Kidney epithelial cell (primary cell): Measurements from ENCODE around the gene SCN9A. TPM values are rescaled to one million over a fixed set of nuclear protein-coding genes. Genes with fewer than 3 reads are reported as not detected.

Experiments
- DNase-seq: peaks from one replicate; pipeline ENCODE4 v3.0.0-alpha.2; 2010; ENCODE audit warnings: low read depth
- H3K27me3 ChIP-seq: 2 replicates; pipeline ENCODE4 v1.6.0; 2011; ENCODE audit warnings: low read length; ENCODE audit not compliant: control insufficient read depth, insufficient read depth
- H3K36me3 ChIP-seq: 2 replicates; pipeline ENCODE4 v1.5.1; 2011; ENCODE audit warnings: low read length; ENCODE audit not compliant: control insufficient read depth, insufficient read depth
- H3K4me3 ChIP-seq: 2 replicates; pipeline ENCODE4 v1.5.1; 2011; ENCODE audit warnings: low read depth, mild to moderate bottlenecking, control low read depth, low read length
- CTCF ChIP-seq: IDR thresholded peaks from 2 replicates; pipeline ENCODE4 v1.5.1; 2011; ENCODE audit warnings: mild to moderate bottlenecking, moderate library complexity, low read length, control low read depth, inconsistent platforms; ENCODE audit not compliant: insufficient read depth, poor library complexity, severe bottlenecking
- total RNA-seq: library from RNA; depleted of rRNA; stranded (reverse); fragments of >200 nt; gene quantifications from 2 replicates; pipeline ENCODE4 v1.2.3, GENCODE V29; 2015

SCN9A gene
- total RNA-seq, 1 donor from 2014 or later: 8.1 TPM

GRCh38 chr2:166256896-166257295 lies 118.8 kb downstream of the SCN9A start:
- H3K36me3 ChIP-seq: no peaks in the 10 kb centered on the region
- DNase-seq: no peak
- no peak for TF ChIP-seq CTCF
- H3K4me3 ChIP-seq: no peak overlapping the region
- H3K27me3 ChIP-seq: no peaks in the 10 kb centered on the region

GRCh38 chr2:166249318-166249717 lies 126.4 kb downstream of the SCN9A start:
- TF ChIP-seq CTCF: no peak
- DNase-seq: no peak
- Histone ChIP-seq H3K36me3 (no peaks in the 10 kb centered on the region), H3K27me3 (no peaks in the 10 kb centered on the region), H3K4me3 (no peak overlapping the region)

- no peaks in the 10 kb centered on the region for H3K36me3 ChIP-seq
- DNase-seq: no peak
- no peak for TF ChIP-seq CTCF
Measured at GRCh38 chr2:166246901-166247300, 128.8 kb downstream of the SCN9A start.

GRCh38 chr2:166242309-166242708 lies 133.4 kb downstream of the SCN9A start:
- no peak for TF ChIP-seq CTCF
- DNase-seq: no peak
- H3K36me3 ChIP-seq: no peaks in the 10 kb centered on the region
- H3K4me3 ChIP-seq: no peak overlapping the region
- no peaks in the 10 kb centered on the region for H3K27me3 ChIP-seq

More at GRCh38 chr2:166246901-166247300, 128.8 kb downstream of the SCN9A start:
- Histone ChIP-seq H3K4me3 (no peak overlapping the region), H3K27me3 (no peaks in the 10 kb centered on the region)

DNA sequence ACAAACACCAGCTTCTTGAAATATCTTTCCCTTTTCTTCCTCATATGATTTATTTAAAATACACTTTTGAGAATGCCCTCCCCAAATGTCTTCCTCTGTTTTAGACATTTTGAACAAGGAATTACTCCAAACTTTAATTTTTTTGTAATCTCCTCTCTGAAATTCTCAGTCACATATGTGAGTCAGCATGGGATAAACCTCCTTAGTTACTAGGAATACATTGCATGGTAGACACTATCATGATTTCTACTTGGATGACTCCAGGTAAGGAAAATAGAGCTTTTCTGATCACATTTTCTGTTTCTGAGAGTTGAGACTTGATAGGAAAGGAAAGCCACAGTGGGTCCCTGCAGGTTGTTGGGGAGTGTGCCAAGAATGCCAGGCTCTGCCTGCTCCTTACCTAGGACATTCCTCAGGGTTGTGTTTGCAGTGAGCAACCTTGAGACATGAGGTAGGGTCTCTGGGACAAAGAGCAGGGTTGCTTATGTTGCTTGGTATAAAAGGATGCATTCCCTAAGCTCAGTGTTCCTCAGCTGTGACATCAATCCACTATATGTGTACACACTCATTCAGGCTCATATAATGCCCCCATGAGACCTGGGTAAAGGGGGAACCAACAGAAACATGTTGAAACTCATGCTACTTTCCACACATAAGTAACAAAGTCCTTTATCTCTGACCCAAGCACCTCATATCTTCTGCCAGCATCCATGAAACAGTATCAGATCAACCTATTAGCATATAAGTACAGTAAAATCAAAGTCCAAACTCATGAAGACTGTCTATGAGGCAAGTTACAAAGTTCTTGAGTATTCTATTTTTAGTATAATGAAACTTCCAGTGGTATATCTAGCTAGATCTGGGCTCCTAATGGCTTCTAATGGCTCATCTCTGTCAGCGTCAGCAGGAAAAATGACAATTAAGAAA lies 135.1 kb downstream of the SCN9A start:
- no peak for DNase-seq
- TF ChIP-seq CTCF: no peak
- H3K36me3 ChIP-seq: no peaks in the 10 kb centered on the region

More for the DNA sequence above, 135.1 kb downstream of the SCN9A start:
- no peaks in the 10 kb centered on the region for H3K27me3 ChIP-seq
- no peak overlapping the region for H3K4me3 ChIP-seq
